ENCODE measurements around the gene LRRFIP2.

DNA sequence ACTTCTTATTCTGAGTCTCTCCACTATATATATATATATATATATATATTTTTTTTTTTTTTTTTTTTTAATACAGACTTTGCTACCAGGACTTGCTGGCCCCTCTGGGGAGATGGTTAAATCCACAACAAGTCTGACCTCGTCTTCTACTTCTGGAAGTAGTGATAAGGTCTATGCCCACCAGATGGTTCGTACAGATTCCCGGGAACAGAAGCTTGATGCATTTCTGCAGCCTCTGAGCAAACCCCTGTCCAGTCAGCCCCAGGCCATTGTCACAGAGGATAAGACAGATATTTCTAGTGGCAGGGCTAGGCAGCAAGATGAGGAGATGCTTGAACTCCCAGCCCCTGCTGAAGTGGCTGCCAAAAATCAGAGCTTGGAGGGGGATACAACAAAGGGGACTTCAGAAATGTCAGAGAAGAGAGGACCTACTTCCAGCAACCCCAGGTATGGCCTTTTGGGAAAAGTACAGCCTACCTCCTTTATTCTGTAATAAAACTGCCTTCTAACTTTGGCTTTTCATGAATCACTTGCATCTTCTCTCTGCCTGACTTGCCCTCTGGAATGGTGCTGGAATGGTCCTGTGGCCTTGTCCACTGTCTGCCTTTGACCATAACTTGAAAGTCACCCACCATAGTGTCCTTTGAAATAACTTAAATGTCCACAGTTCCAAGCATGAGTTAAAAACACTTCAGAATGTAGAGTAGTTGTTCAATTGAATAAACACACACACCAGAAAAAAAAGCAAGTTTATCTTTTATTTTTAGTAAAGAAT is 148.6 kb downstream of the LRRFIP2 start:
- TF ChIP-seq CTCF (IDR thresholded peaks at IDR 0.05) (no peak), EP300 (IDR thresholded peaks at IDR 0.05) (no peak), POLR2A (IDR thresholded peaks at IDR 0.05) (no peak)
